GM23338 (cell line): ENCODE results near the gene GYPC. TPM values are rescaled to one million over a fixed set of nuclear protein-coding genes. Genes with fewer than 3 reads are reported as not detected.

ENCODE experiments used
- ATAC-seq: fragments of 200-7000 bp; cut with Tn5 transposase; 3 replicates; pipeline ENCODE4 v1.9.1; 2020
- DNase-seq: peaks from one replicate; pipeline ENCODE4 v3.0.0-alpha.2; 2015; ENCODE audit warnings: low spot score
- H2AFZ ChIP-seq: fragments of 200-600 bp; sonication (generic); 2 replicates; pipeline ENCODE4 v1.8.0; 2016; ENCODE audit warnings: antibody characterized with exemption, mild to moderate bottlenecking, moderate library complexity
- H3F3A ChIP-seq: fragments of 200-600 bp; sonication (generic); replicated peaks from 2 replicates; pipeline ENCODE4 v1.8.0; 2017; ENCODE audit warnings: antibody characterized with exemption, mixed run types, low read depth
- H3K27ac ChIP-seq: fragments of 200-600 bp; sonication (generic); 2 replicates; pipeline ENCODE4 v1.6.1; 2016; ENCODE audit warnings: low read depth
- H3K27me3 ChIP-seq: fragments of 200-600 bp; sonication (generic); 2 replicates; pipeline ENCODE4 v1.8.0; 2016; ENCODE audit warnings: mild to moderate bottlenecking, mixed run types, moderate library complexity; ENCODE audit not compliant: insufficient read depth
- H3K36me3 ChIP-seq: fragments of 200-600 bp; sonication (generic); 2 replicates; pipeline ENCODE4 v1.8.0; 2016; ENCODE audit warnings: mild to moderate bottlenecking; ENCODE audit not compliant: insufficient read depth
- H3K4me1 ChIP-seq: fragments of 200-600 bp; sonication (generic); 2 replicates; pipeline ENCODE4 v1.8.0; 2016; ENCODE audit warnings: mild to moderate bottlenecking, moderate library complexity; ENCODE audit not compliant: insufficient read depth
- H3K4me2 ChIP-seq: fragments of 200-600 bp; sonication (generic); 2 replicates; pipeline ENCODE4 v1.7.1; 2017; ENCODE audit warnings: mixed run types
- H3K4me3 ChIP-seq: fragments of 200-600 bp; sonication (generic); 2 replicates; pipeline ENCODE4 v1.6.1; 2016; ENCODE audit warnings: mixed run types
- H3K79me2 ChIP-seq: fragments of 200-600 bp; sonication (generic); replicated peaks from 2 replicates; pipeline ENCODE4 v1.8.0; 2017; ENCODE audit warnings: mild to moderate bottlenecking; ENCODE audit not compliant: insufficient read depth
- H3K9me2 ChIP-seq: fragments of 200-600 bp; sonication (generic); 2 replicates; pipeline ENCODE4 v1.8.0; 2017; ENCODE audit not compliant: insufficient read depth
- H4K20me1 ChIP-seq: fragments of 200-600 bp; sonication (generic); replicated peaks from 2 replicates; pipeline ENCODE4 v1.8.0; 2017; ENCODE audit warnings: mild to moderate bottlenecking; ENCODE audit not compliant: insufficient read depth
- H3K27ac Mint-ChIP-seq: 2 replicates; pipeline ENCODE4 v1.8.0; 2020; ENCODE audit warnings: inconsistent platforms, mild to moderate bottlenecking, moderate library complexity, mixed read lengths
- H3K27me3 Mint-ChIP-seq: 3 replicates; pipeline ENCODE4 v1.8.0; 2022; ENCODE audit warnings: low read depth, mild to moderate bottlenecking, moderate library complexity, mixed read lengths, inconsistent platforms; ENCODE audit not compliant: insufficient read depth, poor library complexity
- H3K36me3 Mint-ChIP-seq: 3 replicates; pipeline ENCODE4 v1.8.0; 2021; ENCODE audit warnings: low read depth, mild to moderate bottlenecking, inconsistent platforms, moderate library complexity, mixed read lengths
- H3K4me1 Mint-ChIP-seq: 3 replicates; pipeline ENCODE4 v1.8.0; 2020; ENCODE audit warnings: mild to moderate bottlenecking, inconsistent platforms, mixed read lengths
- H3K4me3 Mint-ChIP-seq: 3 replicates; pipeline ENCODE4 v1.8.0; 2021; ENCODE audit warnings: moderate library complexity, mild to moderate bottlenecking, inconsistent platforms, mixed read lengths
- H3K9me3 Mint-ChIP-seq: 3 replicates; pipeline ENCODE4 v1.8.0; 2020; ENCODE audit warnings: moderate library complexity, mild to moderate bottlenecking, inconsistent platforms, mixed read lengths
- NANOG ChIP-seq: IDR thresholded peaks from 2 replicates; pipeline ENCODE4 v1.6.1; 2016; ENCODE audit warnings: antibody characterized with exemption, borderline replicate concordance
- ZNF462 ChIP-seq: fragments of 250-450 bp; sonication (Bioruptor Pico); IDR thresholded peaks from 2 replicates; pipeline ENCODE4 v1.5.0; 2020; ENCODE audit warnings: mild to moderate bottlenecking, moderate library complexity
- polyA plus RNA-seq: library from polyadenylated mRNA; unstranded; fragments of >200 nt; fragmentation: Nextera tagmentation; extraction: Ambion mirVana; gene quantifications from 2 replicates; pipeline ENCODE4 v1.2.1, GENCODE V29; 2016
- total RNA-seq: library from RNA; depleted of rRNA; stranded (reverse); fragments of >200 nt; shearing (Covaris generic); gene quantifications from 2 replicates; pipeline ENCODE4 v1.2.3, GENCODE V29; 2014
- TF ChIP-seq, protein P1 (sequence below): IDR thresholded peaks from one replicate; pipeline ENCODE4 v1.6.1; 2018; ENCODE audit warnings: antibody characterized with exemption; ENCODE audit not compliant: unreplicated experiment

Gene GYPC
- total and polyA plus RNA-seq, 2 experiments from 2014 or later: 19.6 to 29.7 TPM

GRCh38 chr2:126730655-126731054 is 74.7 kb downstream of the GYPC start:
- Mint-ChIP-seq H3K9me3 (peaks cover 1% of the 10 kb centered on the region), H3K27me3 (peaks cover 2% of the 10 kb centered on the region), H3K27ac (no peak overlapping the region), H3K36me3 (no peaks in the 10 kb centered on the region; the same call in 2 of the 3 replicates), H3K4me1 (no peaks in the 10 kb centered on the region; the same call in 2 of the 3 replicates), H3K4me3 (no peak overlapping the region)
- no peaks in the 10 kb centered on the region for H3K4me1 ChIP-seq
- no peaks in the 10 kb centered on the region for H3K79me2 ChIP-seq
- TF ChIP-seq NANOG (no peak), ZNF462 (CRISPR knock-in tag) (no peak)
- TF ChIP-seq, protein P1, sequence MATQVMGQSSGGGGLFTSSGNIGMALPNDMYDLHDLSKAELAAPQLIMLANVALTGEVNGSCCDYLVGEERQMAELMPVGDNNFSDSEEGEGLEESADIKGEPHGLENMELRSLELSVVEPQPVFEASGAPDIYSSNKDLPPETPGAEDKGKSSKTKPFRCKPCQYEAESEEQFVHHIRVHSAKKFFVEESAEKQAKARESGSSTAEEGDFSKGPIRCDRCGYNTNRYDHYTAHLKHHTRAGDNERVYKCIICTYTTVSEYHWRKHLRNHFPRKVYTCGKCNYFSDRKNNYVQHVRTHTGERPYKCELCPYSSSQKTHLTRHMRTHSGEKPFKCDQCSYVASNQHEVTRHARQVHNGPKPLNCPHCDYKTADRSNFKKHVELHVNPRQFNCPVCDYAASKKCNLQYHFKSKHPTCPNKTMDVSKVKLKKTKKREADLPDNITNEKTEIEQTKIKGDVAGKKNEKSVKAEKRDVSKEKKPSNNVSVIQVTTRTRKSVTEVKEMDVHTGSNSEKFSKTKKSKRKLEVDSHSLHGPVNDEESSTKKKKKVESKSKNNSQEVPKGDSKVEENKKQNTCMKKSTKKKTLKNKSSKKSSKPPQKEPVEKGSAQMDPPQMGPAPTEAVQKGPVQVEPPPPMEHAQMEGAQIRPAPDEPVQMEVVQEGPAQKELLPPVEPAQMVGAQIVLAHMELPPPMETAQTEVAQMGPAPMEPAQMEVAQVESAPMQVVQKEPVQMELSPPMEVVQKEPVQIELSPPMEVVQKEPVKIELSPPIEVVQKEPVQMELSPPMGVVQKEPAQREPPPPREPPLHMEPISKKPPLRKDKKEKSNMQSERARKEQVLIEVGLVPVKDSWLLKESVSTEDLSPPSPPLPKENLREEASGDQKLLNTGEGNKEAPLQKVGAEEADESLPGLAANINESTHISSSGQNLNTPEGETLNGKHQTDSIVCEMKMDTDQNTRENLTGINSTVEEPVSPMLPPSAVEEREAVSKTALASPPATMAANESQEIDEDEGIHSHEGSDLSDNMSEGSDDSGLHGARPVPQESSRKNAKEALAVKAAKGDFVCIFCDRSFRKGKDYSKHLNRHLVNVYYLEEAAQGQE: no peak
- ATAC-seq (no peak), DNase-seq (no peak)
- no peaks in the 10 kb centered on the region; the same call in 1 of the 2 replicates for H3K36me3 ChIP-seq
- no peaks in the 10 kb centered on the region for H4K20me1 ChIP-seq
- H3K4me3 ChIP-seq: no peak overlapping the region
- H3K9me2 ChIP-seq: no peaks in the 10 kb centered on the region
- no peak overlapping the region for H3K4me2 ChIP-seq
- no peak overlapping the region for H3K27ac ChIP-seq
- H3K27me3 ChIP-seq: no peaks in the 10 kb centered on the region
- H3F3A ChIP-seq: no peaks in the 10 kb centered on the region
- no peak overlapping the region for H2AFZ ChIP-seq
